Liver (tissue), 3 donors: ENCODE data around the gene SIGLEC7.

ENCODE experiments used
- EGR1 ChIP-seq, 2 donors: IDR thresholded peaks; 2 replicates each; pipeline ENCODE4 v1.6.1; 2016 to 2018; ENCODE audit warnings: antibody characterized with exemption in 2 of 2, low read depth in 2 of 2
- GABPA ChIP-seq, 2 donors: IDR thresholded peaks in 1 of 2; conservative IDR thresholded peaks in 1 of 2; 2 replicates each; pipeline ENCODE4 v1.6.1; 2016; ENCODE audit warnings: antibody characterized with exemption in 2 of 2, mild to moderate bottlenecking in 1 of 2, moderate library complexity in 1 of 2
- HNF4A ChIP-seq, 2 donors: conservative IDR thresholded peaks; 2 replicates each; pipeline ENCODE4 v1.6.1; 2016; ENCODE audit warnings: antibody characterized with exemption in 2 of 2, mild to moderate bottlenecking in 2 of 2
- JUND ChIP-seq, 2 donors: IDR thresholded peaks; 2 replicates each; pipeline ENCODE4 v1.6.1; 2016; ENCODE audit warnings: antibody characterized with exemption in 2 of 2
- RAD21 ChIP-seq, 2 donors: IDR thresholded peaks; 2 replicates each; pipeline ENCODE4 v1.6.1; 2016; ENCODE audit warnings: antibody characterized with exemption in 2 of 2, mild to moderate bottlenecking in 2 of 2
- SP1 ChIP-seq: IDR thresholded peaks from 2 replicates; pipeline ENCODE4 v1.6.1; 2018; ENCODE audit warnings: antibody characterized with exemption, mild to moderate bottlenecking
- TAF1 ChIP-seq: conservative IDR thresholded peaks from 2 replicates; pipeline ENCODE4 v1.6.1; 2016; ENCODE audit warnings: antibody characterized with exemption, mild to moderate bottlenecking
- YY1 ChIP-seq: IDR thresholded peaks from 2 replicates; pipeline ENCODE4 v1.6.1; 2016; ENCODE audit warnings: antibody characterized with exemption, mild to moderate bottlenecking
- TF ChIP-seq, protein P1 (sequence below): fragments of 150-350 bp; IDR thresholded peaks from 2 replicates; pipeline ENCODE4 v1.5.1; 2017; ENCODE audit warnings: improper control_type of control experiment, low read depth, low read length; ENCODE audit not compliant: missing input control
- donor health status: healthy.
- donor health status: healthy.

GRCh38 chr19:51097166-51097738 is 44.8 kb upstream of the SIGLEC7 start:
- TF ChIP-seq, protein P1, sequence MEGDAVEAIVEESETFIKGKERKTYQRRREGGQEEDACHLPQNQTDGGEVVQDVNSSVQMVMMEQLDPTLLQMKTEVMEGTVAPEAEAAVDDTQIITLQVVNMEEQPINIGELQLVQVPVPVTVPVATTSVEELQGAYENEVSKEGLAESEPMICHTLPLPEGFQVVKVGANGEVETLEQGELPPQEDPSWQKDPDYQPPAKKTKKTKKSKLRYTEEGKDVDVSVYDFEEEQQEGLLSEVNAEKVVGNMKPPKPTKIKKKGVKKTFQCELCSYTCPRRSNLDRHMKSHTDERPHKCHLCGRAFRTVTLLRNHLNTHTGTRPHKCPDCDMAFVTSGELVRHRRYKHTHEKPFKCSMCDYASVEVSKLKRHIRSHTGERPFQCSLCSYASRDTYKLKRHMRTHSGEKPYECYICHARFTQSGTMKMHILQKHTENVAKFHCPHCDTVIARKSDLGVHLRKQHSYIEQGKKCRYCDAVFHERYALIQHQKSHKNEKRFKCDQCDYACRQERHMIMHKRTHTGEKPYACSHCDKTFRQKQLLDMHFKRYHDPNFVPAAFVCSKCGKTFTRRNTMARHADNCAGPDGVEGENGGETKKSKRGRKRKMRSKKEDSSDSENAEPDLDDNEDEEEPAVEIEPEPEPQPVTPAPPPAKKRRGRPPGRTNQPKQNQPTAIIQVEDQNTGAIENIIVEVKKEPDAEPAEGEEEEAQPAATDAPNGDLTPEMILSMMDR = peak; percentile 49
- no peak for TF ChIP-seq JUND (IDR thresholded peaks at IDR 0.05)
- TF ChIP-seq RAD21 (IDR thresholded peaks at IDR 0.05) = peak in 1 of 2 donors; percentile 63
- TF ChIP-seq GABPA (IDR thresholded peaks at IDR 0.05 in 1 of 2, conservative IDR thresholded peaks at IDR 0.05 in 1 of 2) = no peak
- no peak for TF ChIP-seq HNF4A (conservative IDR thresholded peaks at IDR 0.05)
- no peak for TF ChIP-seq EGR1 (IDR thresholded peaks at IDR 0.05; ENCODE audit: low read depth in 2 of 2)
- TF ChIP-seq TAF1 = no peak
- no peak for TF ChIP-seq YY1
- no peak for TF ChIP-seq SP1
